ENCODE measurements around the gene SCD5.
"Not testable (repeated sequence)": the region's sequence is repeated elsewhere in the genome, so short reads cannot be mapped to it uniquely, and the experiment has no call there.

The SCD5 gene

GRCh38 chr4:82833696-82834313, 35.2 kb upstream of the SCD5 start:
- H3K9ac ChIP-seq (ENCODE audit: low read length), result no peak overlapping the region
- H3K36me3 ChIP-seq (ENCODE audit: insufficient read depth, low read length), result peaks cover 50% of the 10 kb centered on the region
- no peak overlapping the region for H2AFZ ChIP-seq (ENCODE audit: low read length)
- H3K4me1 ChIP-seq (ENCODE audit: insufficient read depth, low read length, severe bottlenecking), result no peaks in the 10 kb centered on the region
- no peaks in the 10 kb centered on the region for H4K20me1 ChIP-seq (ENCODE audit: insufficient read depth, low read length)
- no peaks in the 10 kb centered on the region for H3K79me2 ChIP-seq (ENCODE audit: insufficient read depth, low read length)
- TF ChIP-seq, protein P1, sequence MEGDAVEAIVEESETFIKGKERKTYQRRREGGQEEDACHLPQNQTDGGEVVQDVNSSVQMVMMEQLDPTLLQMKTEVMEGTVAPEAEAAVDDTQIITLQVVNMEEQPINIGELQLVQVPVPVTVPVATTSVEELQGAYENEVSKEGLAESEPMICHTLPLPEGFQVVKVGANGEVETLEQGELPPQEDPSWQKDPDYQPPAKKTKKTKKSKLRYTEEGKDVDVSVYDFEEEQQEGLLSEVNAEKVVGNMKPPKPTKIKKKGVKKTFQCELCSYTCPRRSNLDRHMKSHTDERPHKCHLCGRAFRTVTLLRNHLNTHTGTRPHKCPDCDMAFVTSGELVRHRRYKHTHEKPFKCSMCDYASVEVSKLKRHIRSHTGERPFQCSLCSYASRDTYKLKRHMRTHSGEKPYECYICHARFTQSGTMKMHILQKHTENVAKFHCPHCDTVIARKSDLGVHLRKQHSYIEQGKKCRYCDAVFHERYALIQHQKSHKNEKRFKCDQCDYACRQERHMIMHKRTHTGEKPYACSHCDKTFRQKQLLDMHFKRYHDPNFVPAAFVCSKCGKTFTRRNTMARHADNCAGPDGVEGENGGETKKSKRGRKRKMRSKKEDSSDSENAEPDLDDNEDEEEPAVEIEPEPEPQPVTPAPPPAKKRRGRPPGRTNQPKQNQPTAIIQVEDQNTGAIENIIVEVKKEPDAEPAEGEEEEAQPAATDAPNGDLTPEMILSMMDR (IDR thresholded peaks at IDR 0.05; ENCODE audit: low read length), result no peak
- no peak for TF ChIP-seq EZH2 (IDR thresholded peaks at IDR 0.05; ENCODE audit: borderline replicate concordance, low read length)
- H3K9me3 ChIP-seq (ENCODE audit: low read length), result no peaks in the 10 kb centered on the region
- no peak overlapping the region for H3K4me2 ChIP-seq (ENCODE audit: low read length)
- H3K27ac ChIP-seq (ENCODE audit: low read depth, low read length, poor library complexity, severe bottlenecking), result no peak overlapping the region
- no peak overlapping the region for H3K4me3 ChIP-seq (ENCODE audit: low read depth, low read length, poor library complexity, severe bottlenecking)
- H3K9me2 ChIP-seq (ENCODE audit: low read depth, low read length), result no peaks in the 10 kb centered on the region
- H3F3A ChIP-seq (ENCODE audit: insufficient read depth, low read length), result no peaks in the 10 kb centered on the region
- H3K27me3 ChIP-seq (ENCODE audit: insufficient read depth, low read length), result no peaks in the 10 kb centered on the region

DNA sequence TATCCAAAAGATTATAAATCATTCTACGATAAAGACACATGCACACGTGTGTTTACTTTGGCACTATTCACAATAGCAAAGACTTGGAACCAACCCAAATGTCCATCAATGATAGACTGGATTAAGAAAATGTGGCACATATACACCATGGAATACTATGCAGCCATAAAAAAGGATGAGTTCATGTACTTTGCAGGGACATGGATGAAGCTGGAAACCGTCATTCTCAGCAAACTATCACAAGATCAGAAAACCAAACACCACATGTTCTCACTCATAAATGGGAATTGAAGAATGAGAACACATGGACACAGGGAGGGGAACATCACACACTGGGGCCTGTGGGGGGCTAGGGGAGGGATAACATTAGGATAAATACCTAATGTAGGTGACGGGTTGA, 34.5 kb upstream of the SCD5 start:
- H3K4me1 ChIP-seq (ENCODE audit: insufficient read depth, low read length, severe bottlenecking); H3K27me3 ChIP-seq (ENCODE audit: insufficient read depth, low read length); H3F3A ChIP-seq (ENCODE audit: insufficient read depth, low read length); H3K9ac ChIP-seq (ENCODE audit: low read length); H3K79me2 ChIP-seq (ENCODE audit: insufficient read depth, low read length); H3K4me3 ChIP-seq (ENCODE audit: low read depth, low read length, poor library complexity, severe bottlenecking); H2AFZ ChIP-seq (ENCODE audit: low read length); H4K20me1 ChIP-seq (ENCODE audit: insufficient read depth, low read length); H3K27ac ChIP-seq (ENCODE audit: low read depth, low read length, poor library complexity, severe bottlenecking); H3K9me2 ChIP-seq (ENCODE audit: low read depth, low read length); H3K4me2 ChIP-seq (ENCODE audit: low read length); H3K9me3 ChIP-seq (ENCODE audit: low read length): not testable (repeated sequence)
- H3K36me3 ChIP-seq (ENCODE audit: insufficient read depth, low read length), result peaks cover 48% of the 10 kb centered on the region

GRCh38 chr4:82825425-82825824, 26.8 kb upstream of the SCD5 start:
- Histone ChIP-seq H2AFZ (ENCODE audit: low read length) (no peak overlapping the region), H3K79me2 (ENCODE audit: insufficient read depth, low read length) (no peaks in the 10 kb centered on the region), H3K4me3 (ENCODE audit: low read depth, low read length, poor library complexity, severe bottlenecking) (no peak overlapping the region), H3K9ac (ENCODE audit: low read length) (no peak overlapping the region), H3K27me3 (ENCODE audit: insufficient read depth, low read length) (no peaks in the 10 kb centered on the region), H3K36me3 (ENCODE audit: insufficient read depth, low read length) (peaks cover 79% of the 10 kb centered on the region), H3F3A (ENCODE audit: insufficient read depth, low read length) (no peaks in the 10 kb centered on the region), H3K4me1 (ENCODE audit: insufficient read depth, low read length, severe bottlenecking) (no peaks in the 10 kb centered on the region), H3K27ac (ENCODE audit: low read depth, low read length, poor library complexity, severe bottlenecking) (no peak overlapping the region), H3K4me2 (ENCODE audit: low read length) (no peak overlapping the region), H3K9me2 (ENCODE audit: low read depth, low read length) (no peaks in the 10 kb centered on the region), H3K9me3 (ENCODE audit: low read length) (no peaks in the 10 kb centered on the region), H4K20me1 (ENCODE audit: insufficient read depth, low read length) (no peaks in the 10 kb centered on the region)
- no peak for TF ChIP-seq EZH2 (IDR thresholded peaks at IDR 0.05; ENCODE audit: borderline replicate concordance, low read length)
- TF ChIP-seq, protein P1 (IDR thresholded peaks at IDR 0.05; ENCODE audit: low read length), result no peak

GRCh38 chr4:82823062-82823461, 24.5 kb upstream of the SCD5 start:
- H3K9ac ChIP-seq (ENCODE audit: low read length), result no peak overlapping the region
- H3K9me2 ChIP-seq (ENCODE audit: low read depth, low read length), result no peaks in the 10 kb centered on the region
- H3K36me3 ChIP-seq (ENCODE audit: insufficient read depth, low read length), result peaks cover 88% of the 10 kb centered on the region
- no peak overlapping the region for H3K27ac ChIP-seq (ENCODE audit: low read depth, low read length, poor library complexity, severe bottlenecking)
- no peaks in the 10 kb centered on the region for H3K79me2 ChIP-seq (ENCODE audit: insufficient read depth, low read length)
- H3K4me2 ChIP-seq (ENCODE audit: low read length), result no peak overlapping the region
- H3F3A ChIP-seq (ENCODE audit: insufficient read depth, low read length), result no peaks in the 10 kb centered on the region
- H3K9me3 ChIP-seq (ENCODE audit: low read length), result no peaks in the 10 kb centered on the region
- no peaks in the 10 kb centered on the region for H3K27me3 ChIP-seq (ENCODE audit: insufficient read depth, low read length)
- TF ChIP-seq, protein P1 (IDR thresholded peaks at IDR 0.05; ENCODE audit: low read length), result no peak
- no peak for TF ChIP-seq EZH2 (IDR thresholded peaks at IDR 0.05; ENCODE audit: borderline replicate concordance, low read length)
- no peak overlapping the region for H3K4me3 ChIP-seq (ENCODE audit: low read depth, low read length, poor library complexity, severe bottlenecking)
- H3K4me1 ChIP-seq (ENCODE audit: insufficient read depth, low read length, severe bottlenecking), result no peaks in the 10 kb centered on the region
- H4K20me1 ChIP-seq (ENCODE audit: insufficient read depth, low read length), result no peaks in the 10 kb centered on the region
- no peak overlapping the region for H2AFZ ChIP-seq (ENCODE audit: low read length)
